Activated naive CD4-positive, alpha-beta T cell treated with anti-CD3 and anti-CD28 coated beads, Interleukin-2, amount 50 U/mL, for 72 hours (primary cell): ENCODE results near the gene BCAS3. TPM values are rescaled to one million over a fixed set of nuclear protein-coding genes. Genes with fewer than 3 reads are reported as not detected.

Source experiments
- ATAC-seq, 2 donors: fragments of 150-1000 bp; cut with Tn5 transposase; 2 replicates each; pipeline ENCODE4 v1.10.0; 2021; ENCODE audit warnings: mild to moderate bottlenecking in 2 of 2, moderate library complexity in 2 of 2
- DNase-seq, 2 donors: peaks; one replicate each; pipeline ENCODE4 v3.0.0; 2021 to 2022; ENCODE audit warnings: low spot score in 2 of 2
- H3K27ac Mint-ChIP-seq, 2 donors: one replicate each; pipeline ENCODE4 v1.8.0; 2022; ENCODE audit warnings: mild to moderate bottlenecking in 2 of 2, mixed read lengths in 2 of 2
- H3K36me3 Mint-ChIP-seq, 2 donors: one replicate each; pipeline ENCODE4 v1.8.0; 2022; ENCODE audit warnings: mixed read lengths in 2 of 2
- H3K9me3 Mint-ChIP-seq, 2 donors: one replicate each; pipeline ENCODE4 v1.8.0; 2022; ENCODE audit warnings: mixed read lengths in 2 of 2
- total RNA-seq, 2 donors: library from RNA; stranded (reverse); gene quantifications; one replicate each; pipeline ENCODE4 v1.2.3, GENCODE V29; 2022

The BCAS3 gene
- total RNA-seq, 2 donors from 2014 or later = 10.5 to 24.4 TPM

DNA sequence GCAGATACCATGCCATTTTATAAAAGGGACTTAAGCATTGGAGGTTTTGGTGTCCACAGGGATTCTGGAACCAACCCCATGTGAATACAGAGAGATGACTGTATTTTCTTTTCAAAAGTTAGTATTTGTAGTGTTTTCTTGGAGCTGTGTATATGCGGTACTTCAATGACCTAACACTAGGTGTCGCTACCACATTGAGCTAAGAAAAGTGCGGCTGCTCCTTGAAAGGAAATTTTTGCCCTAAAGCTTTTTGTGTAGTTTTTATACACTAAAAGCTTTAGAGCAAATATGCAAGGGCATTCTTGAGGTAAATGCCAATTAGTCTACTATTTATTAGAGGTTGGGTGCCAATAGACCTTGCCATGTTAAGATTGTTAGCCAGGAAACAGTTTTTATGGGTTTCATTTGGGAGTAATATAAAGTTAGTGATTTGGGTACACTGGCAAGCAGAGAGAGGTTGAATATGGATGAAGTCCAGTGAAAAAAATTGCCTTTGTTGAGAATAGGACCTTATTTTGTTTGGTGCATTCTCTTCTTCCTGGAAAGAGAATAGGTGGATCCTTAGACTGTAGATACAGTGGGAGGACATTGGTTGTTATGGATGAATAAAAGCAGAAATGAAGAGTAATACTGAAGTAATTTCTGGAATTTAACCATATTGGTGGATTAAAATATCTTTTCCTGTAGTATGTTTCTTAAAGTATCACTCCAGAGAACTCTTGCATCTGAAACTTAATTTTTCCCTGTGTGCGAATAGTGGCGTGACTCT is 43.3 kb downstream of the BCAS3 start:
- Mint-ChIP-seq H3K27ac (no peak overlapping the region), H3K9me3 (no peaks in the 10 kb centered on the region)
- ATAC-seq = no peak

DNA sequence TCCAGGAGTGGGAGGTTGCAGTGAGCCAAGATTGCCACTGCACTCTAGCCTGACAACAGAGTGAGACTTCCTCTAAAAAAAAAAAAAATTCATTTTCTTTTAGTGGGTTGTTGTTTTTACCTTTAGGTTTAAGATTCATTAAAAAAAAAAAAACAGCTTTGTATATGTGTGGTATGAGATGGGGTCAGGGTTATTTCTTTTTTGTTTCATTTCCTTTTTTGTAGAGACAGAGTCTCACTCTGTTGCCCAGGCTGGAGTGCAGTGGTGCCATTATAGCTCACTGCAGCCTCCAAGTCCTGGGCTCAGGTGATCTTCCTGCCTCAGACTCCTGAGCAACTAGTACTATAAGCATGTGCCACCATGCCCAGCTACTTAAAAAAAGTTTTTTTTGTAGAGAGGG is 47.0 kb downstream of the BCAS3 start:
- no peak overlapping the region for H3K27ac Mint-ChIP-seq
- DNase-seq (no peak), ATAC-seq (no peak)
- no peaks in the 10 kb centered on the region for H3K9me3 Mint-ChIP-seq
- H3K36me3 Mint-ChIP-seq = no peaks in the 10 kb centered on the region

More for the DNA sequence above, 43.3 kb downstream of the BCAS3 start:
- DNase-seq = peak in 1 of 2 donors; percentile 49
- no peaks in the 10 kb centered on the region for H3K36me3 Mint-ChIP-seq

DNA sequence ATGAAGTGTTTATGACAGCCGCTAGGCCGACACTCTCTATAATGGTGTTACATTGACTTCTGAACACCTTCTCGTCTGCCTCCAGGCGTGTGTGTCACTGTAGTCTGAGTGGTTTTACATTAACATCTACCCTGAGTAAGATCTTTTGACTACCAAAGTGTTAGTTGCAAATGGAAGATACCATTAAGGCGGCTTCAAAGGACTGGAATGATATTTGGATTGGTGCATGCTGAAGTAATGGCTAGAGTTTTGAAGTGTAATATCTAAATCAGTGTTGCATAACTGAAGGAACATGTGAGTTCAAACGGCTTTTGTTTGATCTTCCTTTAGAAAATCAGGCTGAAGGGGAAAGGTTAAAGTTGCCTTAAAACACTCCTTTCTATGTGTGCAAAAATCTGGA is 52.2 kb downstream of the BCAS3 start:
- no peak overlapping the region for H3K27ac Mint-ChIP-seq

DNA sequence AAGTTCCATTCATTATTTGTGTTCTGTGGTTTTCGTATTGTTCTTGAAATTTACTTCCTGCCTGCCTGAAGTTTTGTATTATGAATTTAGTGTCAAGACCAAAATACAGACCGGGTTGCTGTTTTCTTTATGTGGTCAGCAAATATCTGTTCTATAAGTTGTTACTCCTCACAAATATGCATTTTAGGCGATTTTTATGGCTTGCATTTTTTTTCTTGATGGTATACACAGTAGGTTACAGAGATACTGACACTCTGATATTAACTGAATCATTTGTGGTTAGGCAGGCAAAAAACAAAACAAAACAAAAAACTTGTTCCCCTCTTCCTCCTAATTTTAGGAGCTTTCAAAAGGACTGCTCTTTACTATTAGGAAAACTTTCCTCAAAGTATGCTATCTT is 52.6 kb downstream of the BCAS3 start:
- no peaks in the 10 kb centered on the region for H3K36me3 Mint-ChIP-seq
- no peaks in the 10 kb centered on the region for H3K9me3 Mint-ChIP-seq
- H3K27ac Mint-ChIP-seq = no peak overlapping the region
- ATAC-seq (no peak), DNase-seq (no peak)

More for the DNA sequence above, 52.2 kb downstream of the BCAS3 start:
- DNase-seq (no peak), ATAC-seq (no peak)
- H3K36me3 Mint-ChIP-seq = no peaks in the 10 kb centered on the region
- no peaks in the 10 kb centered on the region for H3K9me3 Mint-ChIP-seq

DNA sequence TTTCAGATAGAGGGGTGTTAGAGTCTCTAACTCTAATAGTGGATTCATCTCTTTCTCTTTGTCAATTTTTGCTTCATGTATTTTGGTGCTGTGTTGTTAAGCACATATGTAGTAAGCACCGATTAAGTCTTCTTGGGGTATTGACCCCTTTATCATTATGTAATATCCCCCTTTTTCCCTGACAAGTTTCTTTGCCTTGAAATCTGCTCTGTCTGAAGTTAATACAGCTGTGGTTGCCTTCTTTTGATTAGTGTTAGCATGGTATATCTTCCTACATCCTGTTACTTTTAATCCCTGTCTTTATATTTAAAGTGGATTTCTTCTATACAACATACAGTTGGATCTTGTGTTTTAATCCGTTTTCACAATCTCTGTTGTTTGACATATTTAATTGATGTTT is 60.6 kb downstream of the BCAS3 start:
- no peak for DNase-seq
- no peak overlapping the region for H3K27ac Mint-ChIP-seq
- no peaks in the 10 kb centered on the region for H3K9me3 Mint-ChIP-seq
- H3K36me3 Mint-ChIP-seq = peaks cover 0 to 4% of the 10 kb centered on the region in 2 donors
- no peak for ATAC-seq

DNA sequence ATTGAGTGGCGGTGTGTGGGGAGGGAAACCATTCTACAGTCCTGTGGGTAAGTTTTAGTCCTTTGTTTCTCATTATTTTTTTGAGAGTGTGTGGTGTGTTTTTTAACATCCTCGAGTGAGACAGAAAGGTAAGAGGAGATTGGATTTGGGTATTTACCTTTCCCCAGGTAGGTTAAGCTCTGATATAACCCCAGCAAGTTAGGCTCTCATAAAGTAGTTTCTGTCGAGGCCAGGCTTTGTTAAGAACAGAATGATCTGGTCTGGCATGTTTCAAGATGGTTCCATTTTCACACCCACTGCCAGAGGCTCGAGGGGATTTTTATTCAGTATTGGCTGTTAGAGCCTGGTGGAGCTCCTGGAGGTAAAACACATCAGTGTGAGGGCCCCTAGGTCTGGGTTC is 62.9 kb downstream of the BCAS3 start:
- peak overlapping the region in 1 of 2 donors; percentile 16 for H3K27ac Mint-ChIP-seq
- ATAC-seq (no peak), DNase-seq (no peak)
- no peaks in the 10 kb centered on the region for H3K9me3 Mint-ChIP-seq
- H3K36me3 Mint-ChIP-seq = peaks cover 0 to 4% of the 10 kb centered on the region in 2 donors

DNA sequence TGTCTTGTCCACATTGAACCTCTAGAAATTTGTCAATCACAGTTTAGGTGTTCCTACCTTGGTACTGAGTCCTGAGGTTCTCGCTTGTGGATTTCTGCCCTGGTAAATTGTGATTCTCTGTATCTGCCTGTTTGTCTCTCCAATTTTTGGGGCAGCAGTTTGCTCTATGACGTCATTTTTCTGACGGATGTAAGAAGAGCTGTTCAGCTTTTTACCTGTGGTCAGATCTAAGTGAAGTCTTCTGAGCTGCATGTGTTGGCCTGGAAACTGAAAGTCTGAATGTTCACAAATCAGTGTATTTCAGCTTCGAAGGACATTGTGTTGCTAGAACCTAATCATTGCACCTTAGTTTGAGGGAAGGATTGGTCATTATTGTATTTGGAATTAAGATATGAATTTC is 63.4 kb downstream of the BCAS3 start:
- Mint-ChIP-seq H3K36me3 (peaks cover 0 to 4% of the 10 kb centered on the region in 2 donors), H3K9me3 (no peaks in the 10 kb centered on the region), H3K27ac (peak overlapping the region in 1 of 2 donors; percentile 16)
- ATAC-seq (no peak), DNase-seq (no peak)

DNA sequence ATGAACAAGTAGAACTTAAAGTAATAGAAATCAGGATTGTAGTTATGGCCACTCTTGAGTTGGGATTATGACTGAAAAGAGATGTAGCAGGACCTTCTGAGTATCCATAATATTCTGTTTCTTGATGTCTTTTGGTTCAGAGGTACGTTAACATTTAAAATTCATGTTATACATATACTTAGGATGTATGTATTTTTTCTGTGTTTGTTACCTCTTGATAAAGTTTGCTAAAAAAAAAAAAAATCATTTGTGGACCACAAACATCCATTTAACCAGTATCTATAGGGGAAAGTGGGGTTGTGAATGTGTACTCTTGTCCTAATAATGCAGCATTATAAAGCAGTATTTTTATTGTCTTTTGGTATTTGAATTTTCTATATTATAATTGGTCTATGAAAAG is 65.6 kb downstream of the BCAS3 start:
- no peak for DNase-seq
- Mint-ChIP-seq H3K27ac (no peak overlapping the region), H3K36me3 (peaks cover 0 to 4% of the 10 kb centered on the region in 2 donors), H3K9me3 (no peaks in the 10 kb centered on the region)
- ATAC-seq = no peak

DNA sequence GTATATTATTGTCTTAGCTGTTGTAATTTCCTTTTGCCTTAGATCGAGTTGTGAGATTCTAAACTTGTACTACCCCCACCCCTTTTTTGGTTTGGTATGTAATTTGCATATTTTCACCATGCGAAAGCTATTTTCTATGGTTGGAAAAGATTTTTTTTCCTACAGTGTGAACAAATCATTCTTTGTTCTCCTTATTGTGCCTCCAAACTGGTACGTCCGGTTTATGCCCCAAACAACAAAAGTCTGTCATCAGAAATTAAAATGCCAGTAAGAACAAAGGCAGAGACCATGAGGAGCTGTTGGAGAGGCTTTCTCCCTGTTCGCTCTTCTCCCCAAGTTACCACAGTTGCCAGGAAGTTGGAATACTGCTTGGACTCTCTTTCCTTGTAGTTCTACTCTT is 66.1 kb downstream of the BCAS3 start:
- Mint-ChIP-seq H3K36me3 (peaks cover 0 to 4% of the 10 kb centered on the region in 2 donors), H3K27ac (no peak overlapping the region), H3K9me3 (no peaks in the 10 kb centered on the region)
- no peak for ATAC-seq
- no peak for DNase-seq

DNA sequence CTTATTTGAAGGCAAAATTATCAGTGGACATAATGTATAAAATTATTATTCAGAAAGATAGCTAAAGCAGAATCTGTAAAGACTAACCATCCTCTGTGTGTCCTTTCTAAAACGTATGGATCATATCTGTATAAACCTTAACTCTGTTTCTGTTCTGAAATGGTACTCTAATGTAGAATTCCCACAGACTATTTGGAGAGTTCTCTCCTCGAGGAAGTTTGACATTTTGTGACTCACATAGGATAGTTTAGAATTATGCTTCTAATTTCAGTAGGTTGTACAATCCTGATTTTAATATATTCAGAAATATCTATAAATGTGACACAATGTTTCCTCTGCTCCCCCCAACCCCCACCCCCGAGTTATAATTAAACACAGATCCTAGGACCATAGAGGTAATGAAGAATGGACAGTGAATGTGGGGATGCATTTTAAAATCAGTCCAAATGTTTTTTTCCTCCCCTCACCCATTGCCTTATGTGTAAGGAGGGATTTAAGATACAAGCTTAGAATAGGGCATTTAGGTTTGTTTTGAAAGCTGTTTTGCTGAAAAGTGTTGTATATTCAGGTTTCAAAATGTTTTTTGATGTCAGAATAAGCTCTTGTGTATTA is 66.8 kb downstream of the BCAS3 start:
- H3K36me3 Mint-ChIP-seq = peaks cover 0 to 4% of the 10 kb centered on the region in 2 donors
- no peak for ATAC-seq
- H3K9me3 Mint-ChIP-seq = no peaks in the 10 kb centered on the region
- H3K27ac Mint-ChIP-seq = no peak overlapping the region
- DNase-seq = no peak

DNA sequence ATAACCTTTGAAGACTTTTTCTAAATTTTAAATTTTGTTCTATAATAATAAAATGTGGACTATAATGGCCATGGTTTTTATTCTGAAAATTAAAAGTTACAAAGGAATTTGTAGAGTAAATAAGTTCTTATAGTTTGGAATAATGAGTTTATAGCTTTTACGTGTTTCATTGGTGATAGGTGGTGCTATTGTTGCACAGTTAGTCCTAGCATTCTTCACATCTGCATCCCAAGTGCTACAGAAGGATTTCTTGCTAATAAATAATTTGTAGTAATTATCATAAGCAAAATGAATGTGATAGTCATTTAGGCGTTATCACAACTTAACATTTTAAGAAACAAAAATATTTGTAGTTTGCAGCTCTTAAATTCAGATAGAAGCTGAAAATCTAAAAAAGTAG is 67.9 kb downstream of the BCAS3 start:
- Mint-ChIP-seq H3K36me3 (peaks cover 0 to 4% of the 10 kb centered on the region in 2 donors), H3K27ac (no peak overlapping the region), H3K9me3 (no peaks in the 10 kb centered on the region)
- ATAC-seq = no peak
- no peak for DNase-seq

DNA sequence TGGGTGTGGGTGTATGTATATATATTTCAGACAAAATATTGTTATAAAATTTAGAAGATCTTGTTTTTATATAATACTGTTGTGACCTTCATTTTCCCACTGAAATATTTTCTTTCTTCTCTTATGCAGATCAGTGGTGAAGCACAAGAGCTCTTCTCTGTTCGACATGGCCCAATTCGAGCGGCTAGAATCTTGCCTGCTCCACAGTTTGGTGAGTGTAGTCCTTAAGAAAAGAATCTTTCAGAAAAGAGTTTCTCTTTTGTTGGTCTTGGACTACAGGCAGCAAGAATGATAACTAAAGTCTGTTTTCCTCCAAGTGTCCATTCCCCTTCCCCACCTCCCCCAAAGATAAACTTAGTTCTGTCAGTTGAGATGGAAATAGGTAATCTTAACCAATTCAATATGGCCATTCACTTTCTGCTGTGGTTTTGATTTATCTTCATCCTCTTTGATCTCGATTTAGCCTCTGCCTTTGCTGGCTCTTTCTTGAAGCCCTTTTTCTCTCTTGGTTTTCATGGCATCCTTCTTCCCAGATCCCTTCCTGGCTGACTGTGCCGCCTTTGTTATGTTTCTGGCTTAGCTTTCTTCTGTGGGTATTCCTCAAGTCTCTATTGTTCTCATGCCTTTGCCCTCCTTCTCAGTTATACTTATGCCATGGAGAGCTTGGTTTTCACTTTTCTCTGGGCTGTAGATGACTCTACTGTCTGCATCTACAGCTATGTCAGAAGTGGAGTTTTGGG is 69.6 kb downstream of the BCAS3 start:
- H3K27ac Mint-ChIP-seq = no peak overlapping the region
- H3K36me3 Mint-ChIP-seq = no peaks in the 10 kb centered on the region
- no peak for ATAC-seq
- H3K9me3 Mint-ChIP-seq = no peaks in the 10 kb centered on the region
- DNase-seq = no peak

DNA sequence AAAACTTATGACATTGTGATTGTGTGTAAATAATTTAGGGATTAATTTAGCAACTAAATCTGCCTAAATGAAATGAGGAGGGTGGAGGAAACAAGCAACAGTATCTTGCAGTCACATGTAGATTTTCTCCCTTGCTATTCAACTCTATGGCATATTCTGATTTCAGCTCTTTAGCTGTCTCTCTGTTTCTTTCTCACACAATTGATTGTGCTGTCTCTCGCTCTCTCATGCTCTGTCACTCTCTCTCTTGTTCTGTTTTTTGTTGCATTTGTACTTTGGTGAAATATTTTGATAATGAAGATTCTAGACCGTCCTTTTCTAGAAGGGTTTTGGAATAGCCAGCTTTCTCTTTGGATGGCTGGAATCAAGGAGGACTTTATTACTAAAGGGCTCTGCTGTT is 70.6 kb downstream of the BCAS3 start:
- no peak for DNase-seq
- Mint-ChIP-seq H3K36me3 (no peaks in the 10 kb centered on the region), H3K9me3 (no peaks in the 10 kb centered on the region), H3K27ac (no peak overlapping the region)
- no peak for ATAC-seq

DNA sequence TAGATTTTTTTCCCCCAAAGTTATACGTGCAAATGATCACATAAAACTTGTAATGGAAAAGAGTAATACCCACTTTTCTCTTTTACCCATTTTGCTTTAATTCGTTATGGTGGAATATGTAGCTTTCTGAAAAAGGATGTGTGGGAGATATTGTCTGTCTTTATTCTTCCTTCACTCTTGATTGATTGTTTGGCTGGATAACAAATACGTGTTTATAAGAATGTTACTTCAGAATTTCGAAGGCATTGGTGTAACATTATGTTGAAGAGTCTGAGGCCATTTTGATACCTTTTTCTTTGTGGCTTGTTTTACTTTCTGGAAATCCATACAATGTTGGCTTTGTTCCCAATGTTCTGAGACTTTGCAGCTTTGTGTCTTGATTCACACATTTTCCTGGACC is 71.4 kb downstream of the BCAS3 start:
- DNase-seq (no peak), ATAC-seq (no peak)
- no peaks in the 10 kb centered on the region for H3K9me3 Mint-ChIP-seq
- H3K36me3 Mint-ChIP-seq = no peaks in the 10 kb centered on the region
- no peak overlapping the region for H3K27ac Mint-ChIP-seq

DNA sequence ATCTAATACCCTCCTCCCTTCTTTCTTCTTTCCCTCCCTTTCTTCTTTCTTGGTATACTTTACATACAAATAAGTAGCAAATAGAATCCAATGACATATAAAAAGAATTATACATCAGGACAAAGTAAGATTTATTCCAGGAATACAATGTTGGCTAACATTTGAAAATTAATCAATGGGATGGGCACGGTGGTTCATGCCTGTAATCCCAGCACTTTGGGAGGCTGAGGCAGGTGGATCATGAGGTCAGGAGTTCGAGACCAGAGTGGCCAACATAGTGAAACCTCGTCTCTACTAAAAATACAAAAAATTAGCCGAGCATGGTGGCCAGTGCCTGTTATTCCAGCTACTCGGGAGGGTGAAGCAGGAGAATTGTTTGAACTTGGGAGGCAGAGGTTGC is 72.1 kb downstream of the BCAS3 start:
- H3K9me3 Mint-ChIP-seq = no peaks in the 10 kb centered on the region
- DNase-seq = no peak
- H3K36me3 Mint-ChIP-seq = no peaks in the 10 kb centered on the region
- ATAC-seq = no peak
- no peak overlapping the region for H3K27ac Mint-ChIP-seq

DNA sequence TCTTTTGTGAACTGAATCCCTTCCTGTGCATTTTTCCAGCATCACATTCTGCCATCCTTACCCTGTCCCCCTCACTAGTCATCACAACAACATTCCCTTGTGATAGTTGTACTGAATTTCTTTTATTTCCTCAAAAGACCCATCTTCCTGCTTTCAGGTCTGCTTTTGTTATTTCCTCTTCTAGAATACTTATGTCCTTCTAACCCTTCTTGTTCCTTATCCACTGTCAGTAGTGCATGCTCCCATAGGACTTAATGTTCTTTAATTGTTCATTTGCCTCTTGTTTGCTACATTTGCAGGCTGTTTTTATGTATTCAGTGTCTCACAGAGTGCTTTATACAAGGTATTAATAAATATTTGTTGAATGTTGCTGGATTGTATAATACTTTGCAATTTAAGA is 73.0 kb downstream of the BCAS3 start:
- no peaks in the 10 kb centered on the region for H3K36me3 Mint-ChIP-seq
- H3K27ac Mint-ChIP-seq = no peak overlapping the region
- ATAC-seq (no peak), DNase-seq (no peak)
- no peaks in the 10 kb centered on the region for H3K9me3 Mint-ChIP-seq

DNA sequence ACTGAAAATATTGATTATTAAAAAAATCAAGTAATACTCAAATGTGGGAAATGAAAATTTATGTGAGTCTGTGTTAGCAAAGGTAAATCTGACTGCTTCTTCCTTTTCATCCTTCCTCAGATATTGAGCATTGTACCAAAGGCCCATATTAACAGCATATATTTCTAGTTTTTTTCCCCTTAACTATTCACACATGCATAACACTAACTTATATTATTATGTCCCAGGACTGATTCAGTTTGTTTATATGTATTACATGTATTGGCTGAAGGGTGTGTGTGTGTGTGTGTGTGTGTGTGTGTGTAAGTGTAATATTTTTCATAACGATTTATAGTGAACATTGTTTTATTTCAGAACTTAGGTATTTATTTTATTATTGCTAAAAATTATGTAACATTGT is 74.2 kb downstream of the BCAS3 start:
- Mint-ChIP-seq H3K9me3 (no peaks in the 10 kb centered on the region), H3K27ac (no peak overlapping the region), H3K36me3 (no peaks in the 10 kb centered on the region)
- DNase-seq (no peak), ATAC-seq (no peak)
